ENCODE measurements around the gene IFT81.

DNA sequence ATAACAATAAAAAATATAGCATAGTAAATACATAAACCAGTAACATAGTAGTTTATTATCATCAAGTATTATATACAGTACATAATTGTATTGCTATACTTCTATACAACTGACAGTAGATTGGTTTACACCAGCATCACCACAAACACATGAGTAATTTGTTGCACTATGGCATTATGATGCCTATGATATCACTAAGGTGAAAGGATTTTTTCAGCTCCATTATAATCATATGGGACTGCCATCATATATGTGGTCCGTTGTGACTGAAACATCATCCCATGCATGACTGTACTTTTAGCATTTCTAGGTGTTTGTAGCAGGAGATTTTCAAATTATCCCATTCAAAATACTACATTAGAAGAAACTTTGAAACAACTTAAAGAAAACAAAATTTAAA lies 77.8 kb downstream of the IFT81 start:
- TF ChIP-seq RAD21 (conservative IDR thresholded peaks at IDR 0.05 in 1 of 2, IDR thresholded peaks at IDR 0.05 in 1 of 2) (no peak), POLR2A (IDR thresholded peaks at IDR 0.05; ENCODE audit: low read length) (no peak), MAX (IDR thresholded peaks at IDR 0.05) (no peak), PBX3 (IDR thresholded peaks at IDR 0.05) (no peak), SMC3 (IDR thresholded peaks at IDR 0.05) (no peak), EP300 (IDR thresholded peaks at IDR 0.05) (no peak), FOSL2 (IDR thresholded peaks at IDR 0.05) (no peak), FOSL2 (CRISPR knock-in tag; IDR thresholded peaks at IDR 0.05) (no peak), ZC3H11A (IDR thresholded peaks at IDR 0.05) (no peak), ESRRA (IDR thresholded peaks at IDR 0.05; ENCODE audit: borderline replicate concordance, low read length) (no peak), NR3C1 (IDR thresholded peaks at IDR 0.05) (no peak)
- TF ChIP-seq, protein P1, sequence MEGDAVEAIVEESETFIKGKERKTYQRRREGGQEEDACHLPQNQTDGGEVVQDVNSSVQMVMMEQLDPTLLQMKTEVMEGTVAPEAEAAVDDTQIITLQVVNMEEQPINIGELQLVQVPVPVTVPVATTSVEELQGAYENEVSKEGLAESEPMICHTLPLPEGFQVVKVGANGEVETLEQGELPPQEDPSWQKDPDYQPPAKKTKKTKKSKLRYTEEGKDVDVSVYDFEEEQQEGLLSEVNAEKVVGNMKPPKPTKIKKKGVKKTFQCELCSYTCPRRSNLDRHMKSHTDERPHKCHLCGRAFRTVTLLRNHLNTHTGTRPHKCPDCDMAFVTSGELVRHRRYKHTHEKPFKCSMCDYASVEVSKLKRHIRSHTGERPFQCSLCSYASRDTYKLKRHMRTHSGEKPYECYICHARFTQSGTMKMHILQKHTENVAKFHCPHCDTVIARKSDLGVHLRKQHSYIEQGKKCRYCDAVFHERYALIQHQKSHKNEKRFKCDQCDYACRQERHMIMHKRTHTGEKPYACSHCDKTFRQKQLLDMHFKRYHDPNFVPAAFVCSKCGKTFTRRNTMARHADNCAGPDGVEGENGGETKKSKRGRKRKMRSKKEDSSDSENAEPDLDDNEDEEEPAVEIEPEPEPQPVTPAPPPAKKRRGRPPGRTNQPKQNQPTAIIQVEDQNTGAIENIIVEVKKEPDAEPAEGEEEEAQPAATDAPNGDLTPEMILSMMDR (IDR thresholded peaks at IDR 0.05): no peak
